NK-92 (cell line): ENCODE results near the gene CP.

ENCODE experiments used
- DNase-seq: peaks from one replicate; lab custom pipeline; 2025; ENCODE audit not compliant: unreplicated experiment; lab: John Stamatoyannopoulos, UW

The CP gene

DNA sequence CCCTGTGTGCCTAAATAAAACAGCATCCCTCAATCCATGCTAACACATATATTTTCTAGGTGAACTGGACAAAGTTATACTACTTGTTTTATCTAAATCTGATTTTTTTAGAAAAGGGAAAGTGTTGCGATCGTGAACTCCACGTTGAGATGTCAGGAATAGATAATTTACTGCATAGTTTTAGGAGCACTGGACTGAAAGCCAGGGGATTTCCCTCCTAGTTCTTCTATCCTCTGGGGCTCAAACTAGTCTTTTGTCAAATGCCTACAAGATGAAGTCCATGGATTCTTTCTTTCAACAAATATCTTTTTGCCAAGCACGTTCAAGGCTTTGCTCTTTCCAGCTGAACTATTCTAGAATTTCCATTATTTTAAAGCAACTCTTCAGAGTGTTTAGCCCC, 92.8 kb downstream of the CP start:
- no peak for DNase-seq

DNA sequence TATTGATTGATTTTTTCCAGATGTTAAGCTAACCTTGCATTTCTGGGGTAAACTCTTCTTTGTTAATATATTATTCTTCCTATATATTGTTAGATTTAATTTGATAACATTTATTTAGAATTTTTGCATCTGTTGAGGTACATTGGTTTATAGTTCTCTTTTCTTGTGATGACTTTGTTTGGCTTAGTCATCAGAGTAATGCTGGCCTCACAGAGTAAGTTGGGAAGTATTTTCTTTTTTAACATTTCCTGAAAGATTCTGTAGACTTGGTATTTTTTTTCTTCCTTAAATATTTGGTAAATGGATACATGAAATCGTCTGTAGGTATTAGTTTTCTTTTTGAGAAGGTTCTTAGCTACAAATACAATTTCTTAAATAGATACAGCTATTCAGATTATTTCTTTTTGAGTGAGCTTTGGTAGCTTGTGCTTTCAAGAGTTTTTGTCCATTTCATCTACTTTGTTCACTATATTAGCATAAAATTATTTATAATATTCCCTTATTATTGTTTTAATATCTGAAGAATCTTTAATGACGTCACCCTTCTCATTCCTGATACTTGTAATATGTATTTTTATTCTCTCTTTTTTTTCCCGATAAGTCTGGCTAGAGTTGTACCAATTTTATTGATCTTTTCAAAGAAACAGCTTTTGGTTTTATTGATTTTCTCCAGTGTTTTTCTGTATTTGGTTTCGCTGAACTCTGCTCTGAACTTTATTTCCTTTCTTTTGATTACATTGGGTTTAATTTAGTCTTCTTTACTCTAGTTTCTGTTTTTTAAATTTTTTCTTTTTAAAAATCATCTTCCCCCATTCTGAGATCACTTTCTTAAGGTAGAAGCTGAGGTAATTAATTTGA, 98.7 kb downstream of the CP start:
- DNase-seq = no peak
